H1 (cell line): Measurements from ENCODE around the gene SCGB1D4. TPM values are rescaled to one million over a fixed set of nuclear protein-coding genes. Genes with fewer than 3 reads are reported as not detected.

Source experiments
- CTCF ChIA-PET: fragments of 300-600 bp; sonication (Branson Sonifier 250); formaldehyde crosslinking; loops from one replicate; lab custom pipeline; 2021; ENCODE audit not compliant: partially characterized antibody; lab: Charles Lee
- POLR2A ChIA-PET: fragments of 300-600 bp; sonication (Branson Sonifier 250); formaldehyde crosslinking; loops from one replicate; lab custom pipeline; 2021; ENCODE audit warnings: inconsistent platforms; ENCODE audit not compliant: partially characterized antibody; lab: Charles Lee
- DNase-seq, 2 experiments: peaks; one replicate each; pipeline versions ENCODE4 v3.0.0 to v3.0.0-alpha.2; 2010 to 2022; ENCODE audit warnings: low spot score in 2 of 2, low read depth in 1 of 2, mixed read lengths in 1 of 2
- FAIRE-seq: peaks from 2 replicates; lab custom pipeline; 2011; peaks lifted over from hg19 to GRCh38; lab: Jason Lieb, UNC
- H2AFZ ChIP-seq: 2 replicates; pipeline ENCODE4 v1.8.1; 2012; ENCODE audit warnings: low read length, inconsistent platforms
- H2AK5ac ChIP-seq: 2 replicates; pipeline ENCODE4 v1.6.1; 2013; ENCODE audit warnings: low read depth, low read length
- H2BK120ac ChIP-seq: replicated peaks from 2 replicates; pipeline ENCODE3; 2013; ENCODE audit warnings: low read depth, low read length, inconsistent platforms
- H2BK12ac ChIP-seq: 2 replicates; pipeline ENCODE4 v1.6.1; 2013; ENCODE audit warnings: low read depth, low read length
- H2BK15ac ChIP-seq: 2 replicates; pipeline ENCODE4 v1.6.1; 2013; ENCODE audit warnings: low read length
- H2BK20ac ChIP-seq: 2 replicates; pipeline ENCODE4 v1.6.1; 2013; ENCODE audit warnings: low read length
- H2BK5ac ChIP-seq: 2 replicates; pipeline ENCODE4 v1.6.1; 2013; ENCODE audit warnings: low read depth, low read length
- H3K14ac ChIP-seq: 2 replicates; pipeline ENCODE4 v1.6.1; 2013; ENCODE audit warnings: inconsistent platforms; ENCODE audit not compliant: insufficient read length
- H3K18ac ChIP-seq: 2 replicates; pipeline ENCODE4 v1.6.1; 2013; ENCODE audit warnings: low read length; ENCODE audit errors: extremely low read depth
- H3K23ac ChIP-seq: 2 replicates; pipeline ENCODE4 v1.6.1; 2013; ENCODE audit warnings: inconsistent platforms; ENCODE audit not compliant: insufficient read length
- H3K23me2 ChIP-seq: 2 replicates; pipeline ENCODE4 v1.6.1; 2013; ENCODE audit warnings: low read depth, low read length
- H3K27ac ChIP-seq: 2 replicates; pipeline ENCODE4 v1.6.1; 2011; ENCODE audit warnings: low read depth, low read length, inconsistent platforms
- H3K27me3 ChIP-seq, 4 experiments: replicated peaks in 1 of 4; 1 replicate in 1 of 4; 2 replicates in 3 of 4; pipeline versions ENCODE4 v1.6.1 to v1.8.1; 2011 to 2013; ENCODE audit warnings: low read length in 3 of 4, mild to moderate bottlenecking in 3 of 4, inconsistent platforms in 2 of 4, mixed read lengths in 2 of 4, moderate library complexity in 1 of 4; ENCODE audit not compliant: control insufficient read depth in 3 of 4, insufficient read depth in 3 of 4; ENCODE audit errors: extremely low read depth in 1 of 4
- H3K36me3 ChIP-seq, 4 experiments: 2 replicates each; pipeline versions ENCODE4 v1.6.1 to v1.8.1; 2011 to 2013; ENCODE audit warnings: mild to moderate bottlenecking in 4 of 4, low read length in 3 of 4, moderate library complexity in 2 of 4, control low read depth in 1 of 4, inconsistent platforms in 1 of 4; ENCODE audit not compliant: insufficient read depth in 4 of 4, control insufficient read depth in 2 of 4
- H3K4ac ChIP-seq: replicated peaks from 2 replicates; pipeline ENCODE3; 2013; ENCODE audit warnings: low read length, low read depth, mixed read lengths, inconsistent platforms; ENCODE audit not compliant: insufficient read length
- H3K4me1 ChIP-seq, 4 experiments: replicated peaks in 1 of 4; 1 replicate in 1 of 4; 2 replicates in 3 of 4; pipeline versions ENCODE4 v1.6.1 to v1.8.1; 2011 to 2013; ENCODE audit warnings: low read length in 3 of 4, inconsistent platforms in 2 of 4, mixed read lengths in 1 of 4; ENCODE audit not compliant: insufficient read depth in 4 of 4, control insufficient read depth in 3 of 4
- H3K4me2 ChIP-seq, 2 experiments: 2 replicates each; pipeline versions ENCODE4 v1.6.1 to v1.8.1; 2011 to 2013; ENCODE audit warnings: low read depth in 2 of 2, low read length in 2 of 2, control low read depth in 1 of 2, inconsistent platforms in 1 of 2, mild to moderate bottlenecking in 1 of 2; ENCODE audit not compliant: insufficient read depth in 1 of 2
- H3K4me3 ChIP-seq, 4 experiments: fragments of 200-600, 300-600 bp in 1 of 4; sonication (generic), shearing (Covaris generic), sonication (Bioruptor Twin) in 1 of 4; 2 replicates each; pipeline versions ENCODE4 v1.5.1 to v1.8.1; 2011 to 2016; ENCODE audit warnings: low read length in 4 of 4, low read depth in 3 of 4, control low read depth in 2 of 4, inconsistent platforms in 2 of 4, mild to moderate bottlenecking in 2 of 4, mixed read lengths in 1 of 4, moderate library complexity in 1 of 4; ENCODE audit not compliant: insufficient read depth in 2 of 4; ENCODE audit errors: extremely low read depth in 1 of 4
- H3K56ac ChIP-seq: replicated peaks from 2 replicates; pipeline ENCODE3; 2013; ENCODE audit warnings: low read depth, mild to moderate bottlenecking, mixed read lengths, low read length, inconsistent platforms; ENCODE audit not compliant: insufficient read length
- H3K79me1 ChIP-seq: 2 replicates; pipeline ENCODE4 v1.6.1; 2013; ENCODE audit warnings: low read depth, low read length, control low read depth
- H3K79me2 ChIP-seq, 2 experiments: 2 replicates each; pipeline versions ENCODE4 v1.6.1 to v1.8.1; 2012 to 2013; ENCODE audit warnings: low read length in 2 of 2, mild to moderate bottlenecking in 2 of 2, inconsistent platforms in 1 of 2; ENCODE audit not compliant: insufficient read depth in 2 of 2, control insufficient read depth in 1 of 2
- H3K9ac ChIP-seq, 4 experiments: replicated peaks in 1 of 4; 1 replicate in 1 of 4; 2 replicates in 3 of 4; pipeline versions ENCODE4 v1.6.1 to v1.8.1; 2011 to 2013; ENCODE audit warnings: low read depth in 3 of 4, low read length in 3 of 4, control low read depth in 2 of 4, mild to moderate bottlenecking in 2 of 4, moderate library complexity in 2 of 4, inconsistent platforms in 1 of 4; ENCODE audit errors: extremely low read depth in 1 of 4
- H3K9me3 ChIP-seq, 2 experiments: 2 replicates each; pipeline versions ENCODE4 v1.6.1 to v1.8.1; 2012 to 2013; ENCODE audit warnings: mild to moderate bottlenecking in 2 of 2, moderate library complexity in 2 of 2, control low read depth in 1 of 2, inconsistent platforms in 1 of 2, low read depth in 1 of 2, low read length in 1 of 2, mixed read lengths in 1 of 2; ENCODE audit not compliant: insufficient read depth in 2 of 2
- H4K20me1 ChIP-seq, 2 experiments: replicated peaks in 1 of 2; 2 replicates each; pipeline versions ENCODE3 to v1.8.1; 2011 to 2013; ENCODE audit warnings: inconsistent platforms in 2 of 2, low read length in 2 of 2, mild to moderate bottlenecking in 1 of 2; ENCODE audit not compliant: insufficient read depth in 2 of 2, control insufficient read depth in 1 of 2
- H4K5ac ChIP-seq: 2 replicates; pipeline ENCODE4 v1.6.1; 2013; ENCODE audit warnings: low read length, low read depth, mixed read lengths, inconsistent platforms; ENCODE audit not compliant: insufficient read length
- H4K8ac ChIP-seq: 2 replicates; pipeline ENCODE4 v1.8.0; 2013; ENCODE audit warnings: mild to moderate bottlenecking, moderate library complexity, low read length, inconsistent platforms; ENCODE audit not compliant: insufficient read depth; ENCODE audit errors: extremely low read depth
- H4K91ac ChIP-seq: replicated peaks from 2 replicates; pipeline ENCODE3; 2013; ENCODE audit warnings: low read length, mixed read lengths, inconsistent platforms; ENCODE audit not compliant: insufficient read length
- CBX5 ChIP-seq: fragments of 300-800, 300-1000 bp; sonication (generic); IDR thresholded peaks from 2 replicates; pipeline ENCODE4 v1.7.1; 2016; ENCODE audit warnings: antibody characterized with exemption, low read length, low read depth
- CHD1 ChIP-seq: IDR thresholded peaks from 2 replicates; pipeline ENCODE4 v1.6.1; 2012; ENCODE audit warnings: low read depth, low read length, improper control_type of control experiment
- FOSL1 ChIP-seq: IDR thresholded peaks from 2 replicates; pipeline ENCODE4 v1.6.1; 2011; ENCODE audit warnings: mild to moderate bottlenecking, low read depth, low read length, moderate library complexity; ENCODE audit not compliant: insufficient read depth
- KDM5A ChIP-seq: fragments of 200-600 bp; IDR thresholded peaks from 2 replicates; pipeline ENCODE4 v1.7.1; 2012; ENCODE audit warnings: mild to moderate bottlenecking, low read length, inconsistent platforms, mixed read lengths
- NANOG ChIP-seq: IDR thresholded peaks from 2 replicates; pipeline ENCODE4 v1.6.1; 2011; ENCODE audit warnings: low read length, low read depth, mild to moderate bottlenecking, inconsistent platforms; ENCODE audit not compliant: insufficient read depth, poor library complexity, severe bottlenecking
- SP1 ChIP-seq: IDR thresholded peaks from 2 replicates; pipeline ENCODE4 v1.6.1; 2011; ENCODE audit warnings: low read depth, low read length
- SP4 ChIP-seq: IDR thresholded peaks from 2 replicates; pipeline ENCODE4 v1.6.1; 2012; ENCODE audit warnings: low read length, inconsistent platforms
- SRF ChIP-seq: IDR thresholded peaks from 2 replicates; pipeline ENCODE4 v1.6.1; 2011; ENCODE audit warnings: mild to moderate bottlenecking, low read depth, low read length, moderate library complexity
- ZNF274 ChIP-seq: IDR thresholded peaks from 2 replicates; pipeline ENCODE4 v1.7.0; 2012; ENCODE audit warnings: low read length, borderline replicate concordance; ENCODE audit errors: extremely low read depth
- WGBS, 2 experiments: shearing (Covaris generic) in 1 of 2; methylation state at CpG; one replicate each; pipeline versions ENCODE4 v1.1.6 to v1.1.7; 2013 to 2015; ENCODE audit warnings: low lambda C conversion rate in 2 of 2, mixed read lengths in 2 of 2, inconsistent platforms in 1 of 2, low coverage in 1 of 2, missing lambda C conversion rate in 1 of 2; ENCODE audit not compliant: insufficient replicate concordance in 2 of 2, insufficient coverage in 1 of 2, insufficient read length in 1 of 2; ENCODE audit errors: extremely low coverage in 1 of 2, missing lambda C conversion rate in 1 of 2; 5-methylcytosine and 5-hydroxymethylcytosine counted together
- polyA plus RNA-seq, 7 experiments: library from polyadenylated mRNA; depleted of rRNA in 3 of 7; stranded (reverse) in 5 of 7; unstranded in 2 of 7; fragments of >200 nt in 5 of 7; fragments of 200-250 nt in 2 of 7; gene quantifications; 1 replicate in 5 of 7; 2 replicates in 1 of 7; 4 replicates in 1 of 7; pipeline versions ENCODE4 v1.2.1 to v1.2.3, GENCODE V29; 2011 to 2013; ENCODE audit warnings: missing spikeins in 2 of 7, mixed read lengths in 2 of 7
- total RNA-seq: library from RNA; stranded (reverse); fragmentation: NEBNext Ultra II Directional; extraction: Animal tissue kit (Norgen Biotek cat#: 25700); gene quantifications from 2 replicates; pipeline ENCODE4 v1.2.1, GENCODE V29; 2021

The SCGB1D4 gene
- total and polyA plus RNA-seq, 2 of the 8 experiments (the other 6 are each of a cell fraction or from before 2014, with no cell fraction given) = not detected

DNA sequence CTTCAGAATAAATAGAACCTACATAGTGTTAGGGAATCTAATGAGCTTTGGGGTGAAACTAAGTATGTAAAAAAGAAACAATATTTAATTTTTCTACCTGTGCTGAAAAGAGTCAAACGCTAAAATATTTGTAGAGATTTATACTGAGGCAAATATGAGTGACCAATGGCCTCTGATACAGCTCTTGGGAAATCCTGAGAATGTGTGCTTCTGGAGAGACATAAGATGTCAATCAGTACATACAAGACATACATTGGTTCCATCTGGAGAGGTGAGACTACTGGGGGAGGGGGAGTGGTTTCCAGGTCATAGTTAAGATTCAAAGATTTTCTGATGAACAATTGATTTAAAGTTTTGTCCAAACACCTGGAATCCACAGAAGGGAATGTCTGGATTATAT, 39.3 kb upstream of the SCGB1D4 start:
- Histone ChIP-seq H3K18ac (no peak overlapping the region), H3K9me3 (no peaks in the 10 kb centered on the region), H4K5ac (no peak overlapping the region), H3K4ac (no peak overlapping the region), H3K23ac (no peak overlapping the region), H3K9ac (peak overlapping the region in 1 of 4 experiments; percentile 73; a peak in 1 of 7 replicates), H4K91ac (no peak overlapping the region), H3K79me1 (no peaks in the 10 kb centered on the region), H3K79me2 (no peaks in the 10 kb centered on the region), H3K4me3 (peak overlapping the region; percentile 59 to 77 (median 72); a peak in 7 of 8 replicates), H3K23me2 (peaks cover 4% of the 10 kb centered on the region; the same call in 1 of the 2 replicates), H3K36me3 (no peaks in the 10 kb centered on the region; a peak in 2 of 8 replicates), H3K14ac (no peak overlapping the region), H2AFZ (peak overlapping the region; percentile 59; the same call in 1 of the 2 replicates), H2BK20ac (no peak overlapping the region), H2BK15ac (no peak overlapping the region), H3K27me3 (peaks cover 0 to 10% (median 4%) of the 10 kb centered on the region in 4 experiments; a peak in 3 of 7 replicates), H2BK5ac (no peak overlapping the region), H3K4me2 (peak overlapping the region; percentile 80 to 93), H3K27ac (no peak overlapping the region), H3K4me1 (peaks cover 0 to 4% (median 0%) of the 10 kb centered on the region in 4 experiments; a peak in 4 of 7 replicates), H2BK12ac (no peak overlapping the region), H4K20me1 (no peaks in the 10 kb centered on the region), H2BK120ac (no peak overlapping the region), H4K8ac (no peak overlapping the region), H2AK5ac (no peak overlapping the region), H3K56ac (no peak overlapping the region)
- FAIRE-seq (no peak), DNase-seq (no peak)
- 65% methylated on average over 1 of the region's 1 CpG; no CpG with 5 or more reads in 1 of the 2 experiments for WGBS, 2 experiments
- CTCF ChIA-PET = interaction anchor here (0.6 to 5.5 kb wide), 13 partner anchors 10 to 410 kb away, joined by 3 to 82 read pairs (median 4); no protein-coding TSS in a partner anchor
- POLR2A ChIA-PET = interaction anchor here (0.7 to 1.2 kb wide), 3 partner anchors 9 to 38 kb away, joined by 3 read pairs; no protein-coding TSS in a partner anchor
- no peak for TF ChIP-seq ZNF274
- TF ChIP-seq SP1 = no peak
- TF ChIP-seq KDM5A = no peak
- no peak for TF ChIP-seq NANOG
- TF ChIP-seq SP4 = no peak
- TF ChIP-seq CHD1 = no peak
- TF ChIP-seq SRF = no peak
- TF ChIP-seq CBX5 = no peak
- no peak for TF ChIP-seq FOSL1
